WERI-Rb-1 (cell line): ENCODE data around the gene GJC2.
A peak's percentile ranks its signal among the peaks of the same experiment; 100 is the strongest.

Experiments
- DNase-seq: peaks from one replicate; pipeline ENCODE4 v3.0.0-alpha.2; 2020
- H3K27ac ChIP-seq: fragments of 250-450 bp; sonication (Bioruptor Pico); 2 replicates; pipeline ENCODE4 v1.5.1; 2020; ENCODE audit warnings: mild to moderate bottlenecking, moderate library complexity
- H3K27me3 ChIP-seq: fragments of 250-450 bp; sonication (Bioruptor Pico); 2 replicates; pipeline ENCODE4 v1.5.1; 2021; ENCODE audit warnings: mild to moderate bottlenecking, low read depth, moderate library complexity; ENCODE audit not compliant: insufficient read depth, severe bottlenecking
- H3K36me3 ChIP-seq: fragments of 250-450 bp; sonication (Bioruptor Pico); 2 replicates; pipeline ENCODE4 v1.5.1; 2020; ENCODE audit warnings: mild to moderate bottlenecking, moderate library complexity
- H3K4me3 ChIP-seq: 2 replicates; pipeline ENCODE4 v1.5.1; 2011; ENCODE audit warnings: low read depth, mild to moderate bottlenecking, control low read depth, low read length
- H3K9me3 ChIP-seq: fragments of 250-450 bp; sonication (Bioruptor Pico); 2 replicates; pipeline ENCODE4 v1.5.1; 2021; ENCODE audit warnings: mild to moderate bottlenecking, moderate library complexity; ENCODE audit not compliant: severe bottlenecking
- TF ChIP-seq, protein P1 (sequence below): IDR thresholded peaks from 2 replicates; pipeline ENCODE4 v1.5.1; 2011; ENCODE audit warnings: low read depth, mild to moderate bottlenecking, control low read depth, inconsistent platforms, low read length

Gene GJC2

DNA sequence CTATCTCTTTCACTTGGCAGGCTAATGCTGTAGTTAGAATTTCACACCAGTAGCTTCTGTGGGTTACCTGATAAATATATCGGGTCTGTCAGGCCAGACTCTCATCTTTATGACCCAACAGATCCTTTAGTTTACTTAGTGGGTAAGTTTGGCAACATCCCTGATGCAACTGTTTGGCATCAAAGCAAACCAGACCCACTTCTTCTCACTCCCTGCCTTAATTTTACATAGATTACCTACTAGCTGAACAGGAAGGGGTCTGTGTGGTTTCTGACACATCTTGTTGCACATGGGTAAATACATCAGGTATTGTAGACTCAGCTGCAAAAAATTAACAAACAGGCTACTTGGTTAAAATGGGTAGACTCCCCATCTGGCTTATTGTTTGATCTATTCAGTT lies 12.8 kb upstream of the GJC2 start:
- Histone ChIP-seq H3K27me3 (no peaks in the 10 kb centered on the region), H3K9me3 (no peaks in the 10 kb centered on the region), H3K36me3 (peaks cover 3% of the 10 kb centered on the region), H3K4me3 (no peak overlapping the region), H3K27ac (no peak overlapping the region)
- DNase-seq, result no peak
- TF ChIP-seq, protein P1, sequence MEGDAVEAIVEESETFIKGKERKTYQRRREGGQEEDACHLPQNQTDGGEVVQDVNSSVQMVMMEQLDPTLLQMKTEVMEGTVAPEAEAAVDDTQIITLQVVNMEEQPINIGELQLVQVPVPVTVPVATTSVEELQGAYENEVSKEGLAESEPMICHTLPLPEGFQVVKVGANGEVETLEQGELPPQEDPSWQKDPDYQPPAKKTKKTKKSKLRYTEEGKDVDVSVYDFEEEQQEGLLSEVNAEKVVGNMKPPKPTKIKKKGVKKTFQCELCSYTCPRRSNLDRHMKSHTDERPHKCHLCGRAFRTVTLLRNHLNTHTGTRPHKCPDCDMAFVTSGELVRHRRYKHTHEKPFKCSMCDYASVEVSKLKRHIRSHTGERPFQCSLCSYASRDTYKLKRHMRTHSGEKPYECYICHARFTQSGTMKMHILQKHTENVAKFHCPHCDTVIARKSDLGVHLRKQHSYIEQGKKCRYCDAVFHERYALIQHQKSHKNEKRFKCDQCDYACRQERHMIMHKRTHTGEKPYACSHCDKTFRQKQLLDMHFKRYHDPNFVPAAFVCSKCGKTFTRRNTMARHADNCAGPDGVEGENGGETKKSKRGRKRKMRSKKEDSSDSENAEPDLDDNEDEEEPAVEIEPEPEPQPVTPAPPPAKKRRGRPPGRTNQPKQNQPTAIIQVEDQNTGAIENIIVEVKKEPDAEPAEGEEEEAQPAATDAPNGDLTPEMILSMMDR, result no peak

DNA sequence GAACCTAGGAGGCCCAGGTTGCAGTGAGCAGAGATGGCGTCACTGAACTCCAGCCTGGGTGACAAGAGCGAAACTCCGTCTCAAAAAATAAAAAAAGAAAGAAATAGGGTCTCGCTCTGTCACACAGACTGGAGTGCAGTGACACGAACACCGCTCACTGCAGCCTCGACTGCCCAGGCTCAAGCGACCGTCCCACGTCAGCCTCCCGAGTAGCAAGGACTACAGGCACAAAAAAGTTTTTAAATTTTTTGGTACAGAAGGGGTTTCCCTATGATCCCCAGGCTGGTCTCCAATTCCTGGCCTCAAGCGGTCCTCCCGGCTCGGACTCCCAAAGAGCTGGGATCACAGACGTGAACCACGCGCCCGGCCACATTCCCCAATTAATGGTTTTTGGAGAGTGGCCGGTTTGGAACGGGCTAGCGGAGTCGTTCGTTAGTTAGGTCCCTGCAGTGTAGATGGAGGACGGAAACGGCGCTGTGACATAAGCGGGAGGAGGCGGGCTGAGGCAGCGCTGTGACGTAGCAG lies 10.3 kb upstream of the GJC2 start:
- TF ChIP-seq, protein P1, result no peak
- no peaks in the 10 kb centered on the region for H3K9me3 ChIP-seq
- H3K36me3 ChIP-seq, result peaks cover 4% of the 10 kb centered on the region
- peak overlapping the region; percentile 48 for H3K27ac ChIP-seq
- H3K4me3 ChIP-seq, result peak overlapping the region; percentile 56
- DNase-seq, result no peak
- H3K27me3 ChIP-seq, result no peaks in the 10 kb centered on the region

DNA sequence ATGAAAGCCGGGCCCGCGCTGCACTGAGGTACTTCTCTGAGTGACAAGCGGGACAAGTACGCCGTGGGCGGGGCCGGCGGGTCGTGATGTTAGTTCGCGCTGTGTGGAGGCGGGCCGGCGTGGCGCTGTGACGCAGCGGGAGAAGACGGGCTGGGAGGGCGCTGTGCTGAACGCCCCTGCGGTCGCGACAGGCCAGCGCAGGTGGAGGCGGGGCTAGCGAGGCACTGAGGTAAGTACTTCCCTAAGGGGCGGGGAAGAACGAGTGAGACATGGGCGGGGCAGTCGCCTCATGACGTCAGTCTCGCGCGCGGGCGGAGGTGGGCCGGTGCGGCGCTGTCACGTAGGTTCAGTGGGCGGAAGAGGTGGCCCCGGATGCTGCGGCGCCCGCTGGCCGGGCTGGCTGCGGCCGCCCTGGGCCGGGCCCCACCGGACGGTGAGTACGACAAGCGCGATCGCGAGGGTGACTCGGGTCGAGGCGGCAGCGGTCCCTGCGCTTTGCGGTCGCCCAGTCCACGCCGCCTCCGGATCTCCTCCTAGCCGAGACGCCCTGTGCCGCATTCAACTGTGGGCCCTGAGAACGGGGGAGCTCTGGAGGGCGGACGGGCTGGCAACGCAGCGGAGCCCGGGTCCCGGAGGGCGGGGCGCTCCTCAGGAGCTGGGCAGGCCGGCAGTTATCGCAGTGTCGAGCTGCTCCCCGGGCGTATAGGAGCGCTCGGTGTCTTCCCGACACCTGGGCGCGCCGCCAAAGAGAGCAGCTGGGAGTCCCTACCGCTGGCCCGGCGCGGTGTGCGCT lies 9.6 kb upstream of the GJC2 start, which contains the start of gene GUK1:
GUK1 (plus strand) TSS at position 349 of the 793 bp plus-strand sequence; CDS start at position 373, 24 bp downstream.
- no peaks in the 10 kb centered on the region for H3K9me3 ChIP-seq
- peak; percentile 98 for DNase-seq
- no peaks in the 10 kb centered on the region for H3K27me3 ChIP-seq
- H3K27ac ChIP-seq, result peak within 1 kb of the TSS; percentile 79
- H3K36me3 ChIP-seq, result peaks cover 4% of the 10 kb centered on the region
- peak within 1 kb of the TSS; percentile 80 for H3K4me3 ChIP-seq
- TF ChIP-seq, protein P1, result no peak

DNA sequence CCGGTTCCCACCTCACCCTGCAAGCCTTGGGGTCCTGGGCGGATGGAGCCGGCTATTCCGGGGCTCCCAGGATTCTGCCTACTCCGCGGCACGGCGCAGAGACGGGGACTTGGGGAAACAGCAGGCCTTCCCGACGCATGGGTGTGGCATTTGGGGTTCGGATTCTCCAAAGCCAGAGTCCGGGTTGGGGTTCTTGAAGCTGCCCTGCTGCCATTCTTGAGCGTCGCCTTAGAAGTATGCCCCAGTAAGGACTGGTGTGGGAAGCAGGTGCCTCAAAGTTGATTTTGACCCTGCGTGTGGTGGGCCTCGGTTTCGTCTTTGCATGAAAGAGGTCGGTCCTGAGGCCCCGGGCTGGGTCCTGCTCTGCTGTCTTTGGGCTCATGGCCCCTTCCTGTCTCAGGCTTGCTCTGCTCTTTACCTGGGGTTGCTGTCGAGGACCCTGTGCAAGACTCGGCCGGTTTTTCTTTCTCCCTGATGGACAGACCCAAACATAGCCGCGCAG lies 9.0 kb upstream of the GJC2 start:
- Histone ChIP-seq H3K27me3 (no peaks in the 10 kb centered on the region), H3K36me3 (peaks cover 4% of the 10 kb centered on the region), H3K4me3 (peak overlapping the region; percentile 80), H3K9me3 (no peaks in the 10 kb centered on the region), H3K27ac (peak overlapping the region; percentile 79)
- DNase-seq, result no peak
- TF ChIP-seq, protein P1, result no peak

DNA sequence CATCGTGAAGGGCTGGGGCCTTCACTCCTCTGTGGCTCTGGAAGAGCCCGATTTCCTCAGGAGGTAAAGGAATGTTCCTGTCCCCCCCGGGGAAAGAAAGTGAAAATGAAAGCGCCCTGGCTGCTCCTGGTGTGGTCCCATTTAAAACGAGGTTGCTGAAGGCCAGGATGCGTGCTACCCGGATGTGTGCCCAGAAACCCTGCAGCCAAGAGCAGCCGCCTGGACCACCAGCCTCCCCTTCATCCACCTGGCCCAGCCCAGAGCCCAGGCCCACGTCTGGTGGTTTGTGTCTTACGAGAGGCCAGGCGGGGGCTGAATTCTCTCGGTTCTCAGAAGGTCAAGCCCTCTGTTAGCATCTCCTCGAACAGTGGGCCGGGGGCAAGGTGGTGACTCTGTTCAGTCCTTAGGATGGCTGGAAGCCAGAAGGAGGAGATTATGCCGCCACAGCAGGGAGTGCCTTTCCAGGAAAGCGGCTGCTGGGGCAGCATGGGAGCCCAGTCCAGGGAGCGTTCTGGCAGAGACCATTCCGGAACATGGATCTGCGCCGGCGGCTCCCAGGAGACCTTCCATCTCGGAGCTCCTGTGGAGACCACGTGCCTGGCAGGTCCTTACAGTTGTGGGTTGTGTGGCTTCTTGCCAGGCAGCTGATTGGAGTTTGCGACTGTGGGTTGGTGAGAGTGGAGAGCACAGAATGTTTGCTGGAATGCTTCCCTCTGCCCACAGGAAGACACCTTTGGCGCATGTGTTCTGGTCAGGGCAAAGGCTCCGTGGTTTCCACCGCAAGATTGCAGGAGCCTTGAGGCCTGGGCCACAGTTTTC lies 8.3 kb upstream of the GJC2 start:
- Histone ChIP-seq H3K27ac (0 out of 2 replicates have a peak overlapping the region, but pooled peaks have one; percentile 31), H3K9me3 (no peaks in the 10 kb centered on the region), H3K27me3 (no peaks in the 10 kb centered on the region), H3K4me3 (peak overlapping the region; percentile 80), H3K36me3 (peaks cover 4% of the 10 kb centered on the region)
- no peak for DNase-seq
- TF ChIP-seq, protein P1, result no peak
